WERI-Rb-1 (cell line): ENCODE results near the gene ANO10.

Experiments
- DNase-seq: peaks from one replicate; pipeline ENCODE4 v3.0.0-alpha.2; 2020
- H3K27ac ChIP-seq: fragments of 250-450 bp; sonication (Bioruptor Pico); 2 replicates; pipeline ENCODE4 v1.5.1; 2020; ENCODE audit warnings: mild to moderate bottlenecking, moderate library complexity
- H3K27me3 ChIP-seq: fragments of 250-450 bp; sonication (Bioruptor Pico); 2 replicates; pipeline ENCODE4 v1.5.1; 2021; ENCODE audit warnings: mild to moderate bottlenecking, low read depth, moderate library complexity; ENCODE audit not compliant: insufficient read depth, severe bottlenecking
- H3K36me3 ChIP-seq: fragments of 250-450 bp; sonication (Bioruptor Pico); 2 replicates; pipeline ENCODE4 v1.5.1; 2020; ENCODE audit warnings: mild to moderate bottlenecking, moderate library complexity
- H3K4me3 ChIP-seq: 2 replicates; pipeline ENCODE4 v1.5.1; 2011; ENCODE audit warnings: low read depth, mild to moderate bottlenecking, control low read depth, low read length
- H3K9me3 ChIP-seq: fragments of 250-450 bp; sonication (Bioruptor Pico); 2 replicates; pipeline ENCODE4 v1.5.1; 2021; ENCODE audit warnings: mild to moderate bottlenecking, moderate library complexity; ENCODE audit not compliant: severe bottlenecking
- CTCF ChIP-seq: IDR thresholded peaks from 2 replicates; pipeline ENCODE4 v1.5.1; 2011; ENCODE audit warnings: low read depth, mild to moderate bottlenecking, control low read depth, inconsistent platforms, low read length

ANO10 gene

GRCh38 chr3:43619588-43619987, 2.2 kb downstream of the ANO10 start:
- Histone ChIP-seq H3K27ac (no peak overlapping the region), H3K27me3 (no peaks in the 10 kb centered on the region), H3K36me3 (no peaks in the 10 kb centered on the region), H3K9me3 (no peaks in the 10 kb centered on the region), H3K4me3 (no peak overlapping the region)
- TF ChIP-seq CTCF, result no peak
- DNase-seq, result no peak

- TF ChIP-seq CTCF, result no peak
- Histone ChIP-seq H3K36me3 (no peaks in the 10 kb centered on the region), H3K27me3 (no peaks in the 10 kb centered on the region), H3K27ac (no peak overlapping the region), H3K4me3 (no peak overlapping the region), H3K9me3 (no peaks in the 10 kb centered on the region)
- no peak for DNase-seq
These were observed 3.7 kb downstream of the ANO10 start for GRCh38 chr3:43618142-43618541.

DNA sequence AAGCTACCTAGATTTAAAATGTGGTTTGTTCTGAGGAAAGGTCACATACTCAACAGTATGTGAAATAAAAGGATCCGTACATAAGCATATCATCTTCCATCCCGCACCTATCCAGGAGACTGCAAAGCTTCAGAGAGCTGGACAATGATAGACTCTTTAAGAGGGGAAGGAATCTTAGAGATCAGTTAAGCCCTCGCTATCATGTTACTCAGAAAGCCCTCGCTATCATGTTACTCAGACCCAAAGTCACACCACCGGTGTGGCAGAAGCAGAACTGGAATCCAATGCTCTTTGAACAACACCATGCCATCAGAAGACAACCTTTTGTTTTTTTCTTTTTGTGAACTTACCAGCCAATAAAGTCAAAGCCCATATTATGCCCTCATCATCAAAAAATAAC, 5.8 kb downstream of the ANO10 start:
- no peak for TF ChIP-seq CTCF
- Histone ChIP-seq H3K36me3 (no peaks in the 10 kb centered on the region), H3K27ac (no peak overlapping the region), H3K4me3 (no peak overlapping the region), H3K9me3 (no peaks in the 10 kb centered on the region), H3K27me3 (no peaks in the 10 kb centered on the region)
- no peak for DNase-seq

DNA sequence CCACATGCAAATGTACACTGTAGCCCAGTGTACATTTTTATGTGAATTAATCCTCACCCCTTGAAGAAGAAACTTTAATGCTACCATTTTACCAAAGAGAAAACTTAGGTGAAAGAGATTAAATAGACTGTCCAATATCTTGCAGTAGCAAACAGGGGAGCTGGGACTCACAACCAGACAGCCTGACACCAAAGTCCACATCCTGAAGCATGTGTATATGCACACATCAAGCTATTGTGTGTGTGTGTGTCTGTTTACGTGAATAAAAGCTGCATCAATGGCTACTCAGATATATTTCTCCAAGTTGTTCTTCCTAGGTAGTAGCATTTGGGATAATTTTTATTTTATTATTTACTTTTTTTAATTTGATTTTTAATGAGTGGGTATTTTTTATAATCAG, 6.7 kb downstream of the ANO10 start:
- Histone ChIP-seq H3K4me3 (no peak overlapping the region), H3K27me3 (no peaks in the 10 kb centered on the region), H3K36me3 (no peaks in the 10 kb centered on the region), H3K27ac (no peak overlapping the region), H3K9me3 (no peaks in the 10 kb centered on the region)
- no peak for TF ChIP-seq CTCF
- no peak for DNase-seq

- no peak for TF ChIP-seq CTCF
These were observed 7.8 kb downstream of the ANO10 start for GRCh38 chr3:43613976-43614375.

DNA sequence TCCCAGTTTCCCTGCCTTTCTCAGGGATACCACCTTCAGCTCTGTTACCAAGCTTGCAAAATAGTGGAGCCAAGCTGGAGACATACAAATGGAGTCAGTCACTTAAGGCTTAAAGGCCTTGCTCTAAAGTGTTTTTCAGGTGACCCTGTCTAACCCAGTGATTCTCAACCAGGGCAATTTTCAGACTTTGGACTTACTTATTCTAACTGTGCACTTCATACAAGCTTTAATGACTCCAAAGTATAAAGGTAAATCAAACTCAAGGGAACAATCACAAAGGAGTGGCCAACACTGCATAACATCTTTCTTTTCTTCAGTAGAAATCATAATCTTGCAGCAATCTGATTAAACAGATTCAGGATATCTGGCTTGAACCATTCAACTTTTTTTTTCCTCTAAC, 9.4 kb downstream of the ANO10 start:
- no peaks in the 10 kb centered on the region for H3K9me3 ChIP-seq
- H3K27ac ChIP-seq, result no peak overlapping the region
- no peaks in the 10 kb centered on the region for H3K36me3 ChIP-seq
- no peak overlapping the region for H3K4me3 ChIP-seq
- TF ChIP-seq CTCF, result no peak
- no peak for DNase-seq
- H3K27me3 ChIP-seq, result no peaks in the 10 kb centered on the region

More at GRCh38 chr3:43613976-43614375, 7.8 kb downstream of the ANO10 start:
- Histone ChIP-seq H3K9me3 (no peaks in the 10 kb centered on the region), H3K27ac (no peak overlapping the region), H3K36me3 (no peaks in the 10 kb centered on the region), H3K4me3 (no peak overlapping the region), H3K27me3 (no peaks in the 10 kb centered on the region)
- no peak for DNase-seq
